HG03097 (cell line): ENCODE data around the gene DMXL1.
"Not testable (repeated sequence)": the region's sequence is repeated elsewhere in the genome, so short reads cannot be mapped to it uniquely, and the experiment has no call there.

Source experiments
- ATAC-seq: cut with Tn5 transposase; IDR thresholded peaks from one replicate; pipeline ENCODE4 v1.9.1; 2021; ENCODE audit not compliant: unreplicated experiment, low FRiP score

DMXL1 gene

DNA sequence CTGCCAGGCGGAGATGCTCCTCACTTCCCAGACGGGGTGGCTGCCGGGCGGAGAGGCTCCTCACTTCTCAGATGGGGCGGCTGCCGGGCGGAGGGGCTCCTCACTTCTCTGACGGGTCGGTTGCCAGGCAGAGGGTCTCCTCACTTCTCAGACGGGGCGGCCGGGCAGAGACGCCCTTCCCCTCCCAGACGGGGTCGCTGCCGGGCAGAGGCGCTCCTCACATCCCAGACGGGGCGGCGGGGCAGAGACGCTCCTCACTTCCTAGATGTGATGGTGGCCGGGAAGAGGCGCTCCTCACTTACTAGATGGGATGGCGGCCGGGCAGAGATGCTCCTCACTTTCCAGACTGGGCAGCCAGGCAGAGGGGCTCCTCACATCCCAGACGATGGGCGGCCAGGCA, 51.6 kb downstream of the DMXL1 start:
- ATAC-seq, result not testable (repeated sequence)

DNA sequence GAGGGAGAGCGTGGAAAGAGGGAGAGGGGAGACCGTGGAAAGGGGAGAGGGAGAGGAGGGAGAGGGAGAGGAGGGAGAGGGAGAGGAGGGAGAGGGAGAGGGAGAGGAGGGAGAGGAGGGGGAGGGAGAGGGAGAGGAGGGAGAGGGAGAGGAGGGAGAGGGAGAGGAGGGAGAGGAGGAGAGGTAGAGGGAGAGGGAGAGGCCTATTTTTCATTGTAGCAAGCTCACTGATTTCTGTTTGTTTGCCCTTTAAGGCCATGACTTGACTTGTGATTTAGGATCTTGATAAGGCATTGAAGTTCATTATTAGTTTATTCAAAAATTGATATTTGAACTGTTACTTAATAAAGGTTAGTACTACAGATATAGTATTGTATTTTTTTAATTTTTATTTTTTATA, 52.4 kb downstream of the DMXL1 start:
- no peak for ATAC-seq

DNA sequence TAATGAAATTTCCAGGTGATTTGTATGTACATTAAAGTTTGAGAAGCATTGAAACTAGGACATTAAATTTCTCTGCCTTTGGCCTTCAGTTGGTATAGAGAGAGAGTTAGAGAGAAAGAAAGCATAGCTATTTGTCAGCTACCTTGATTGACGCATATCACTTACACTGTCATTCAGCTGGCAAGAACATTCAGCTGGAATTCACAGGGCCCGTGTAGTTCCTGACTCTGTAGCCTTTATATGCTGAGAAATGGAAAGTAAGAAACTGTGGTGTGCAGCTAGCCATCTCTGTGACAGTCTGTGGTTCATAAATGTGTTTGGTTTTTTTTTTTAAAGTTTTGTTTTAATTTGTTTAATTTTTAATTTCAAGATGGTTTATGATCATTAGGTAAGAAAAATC, 58.9 kb downstream of the DMXL1 start:
- ATAC-seq, result no peak

DNA sequence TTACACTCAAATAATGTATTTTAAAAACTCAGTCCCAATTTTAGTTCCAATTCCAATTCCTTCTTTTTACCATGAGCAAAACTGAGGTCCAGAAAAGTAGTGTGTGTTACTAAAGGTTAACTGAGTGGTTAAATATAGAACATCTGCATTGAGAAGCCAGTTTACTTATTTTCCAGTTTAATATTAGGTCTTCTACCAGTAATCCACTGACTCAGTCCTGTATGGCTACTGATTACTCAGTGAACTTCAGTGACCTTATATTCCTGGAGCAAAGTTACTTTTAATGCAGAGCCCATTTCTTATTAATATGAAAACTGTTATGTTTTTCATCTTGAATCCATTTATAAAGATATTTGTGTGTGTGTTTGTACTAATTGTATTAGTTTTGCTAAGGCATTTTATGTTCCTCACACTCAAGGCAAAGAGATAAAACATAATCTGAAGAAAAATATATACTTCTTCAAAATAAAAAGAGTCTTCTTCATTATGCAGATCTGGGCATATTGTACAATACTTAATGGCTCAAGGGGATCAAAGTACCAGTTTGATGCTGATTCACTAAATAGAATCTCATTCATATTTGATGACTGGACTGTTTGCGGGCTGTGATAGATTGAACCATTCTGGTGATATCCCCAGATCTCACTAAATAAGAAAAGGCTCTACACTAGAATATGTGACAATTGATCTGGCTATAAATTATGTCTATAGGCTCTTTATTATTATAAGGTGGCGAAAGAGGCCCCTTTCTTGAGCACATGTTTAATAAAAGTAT, 60.8 kb downstream of the DMXL1 start:
- no peak for ATAC-seq

DNA sequence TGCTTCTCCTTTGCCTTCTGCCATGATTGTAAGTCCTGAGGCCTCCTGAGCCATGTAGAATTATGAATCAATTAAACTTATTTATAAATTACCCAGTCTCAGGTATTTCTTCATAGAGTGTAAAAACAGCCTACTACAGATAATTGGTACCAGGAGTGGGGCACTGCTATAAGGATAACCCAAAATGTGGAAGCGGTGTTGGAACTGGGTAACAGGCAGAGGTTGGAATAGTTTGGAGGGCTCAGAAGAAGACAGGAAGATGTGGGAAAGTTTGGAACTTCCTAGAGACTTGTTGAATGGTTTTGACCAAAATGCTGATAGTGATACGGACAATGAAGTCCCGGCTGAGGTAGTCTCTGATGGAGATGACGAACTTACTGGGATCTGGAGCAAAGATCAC, 64.9 kb downstream of the DMXL1 start:
- ATAC-seq, result not testable (repeated sequence)

DNA sequence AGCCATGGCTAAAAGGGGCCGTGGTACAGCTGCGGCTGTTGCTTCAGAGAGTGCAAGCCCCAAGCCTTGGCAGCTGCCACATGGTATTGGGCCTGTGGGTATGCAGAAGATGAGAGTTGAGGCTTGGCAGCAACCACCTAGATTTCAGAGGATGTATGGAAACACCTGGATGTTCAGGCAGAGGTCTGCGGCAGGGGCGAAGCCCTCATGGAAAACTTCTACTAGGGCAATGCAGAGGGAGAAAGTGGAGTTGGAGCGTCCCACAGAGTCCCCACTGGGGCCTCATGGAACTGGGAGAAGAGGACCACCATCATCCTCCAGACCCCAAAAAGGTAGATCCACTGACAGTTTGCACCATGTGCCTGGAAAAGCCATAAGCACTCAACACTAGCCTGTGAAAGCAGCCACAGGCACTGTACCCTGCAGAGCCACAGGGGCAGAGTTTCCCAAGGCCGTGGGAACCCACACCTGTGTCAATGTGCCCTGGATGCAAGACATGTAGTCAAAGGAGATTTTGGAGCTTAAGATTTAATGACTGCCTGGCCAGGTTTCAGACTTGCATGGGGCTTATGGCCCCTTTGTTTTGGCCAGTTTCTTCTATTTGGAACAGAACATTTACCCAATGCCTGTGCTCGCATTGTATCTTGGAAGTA, 65.9 kb downstream of the DMXL1 start:
- no peak for ATAC-seq

DNA sequence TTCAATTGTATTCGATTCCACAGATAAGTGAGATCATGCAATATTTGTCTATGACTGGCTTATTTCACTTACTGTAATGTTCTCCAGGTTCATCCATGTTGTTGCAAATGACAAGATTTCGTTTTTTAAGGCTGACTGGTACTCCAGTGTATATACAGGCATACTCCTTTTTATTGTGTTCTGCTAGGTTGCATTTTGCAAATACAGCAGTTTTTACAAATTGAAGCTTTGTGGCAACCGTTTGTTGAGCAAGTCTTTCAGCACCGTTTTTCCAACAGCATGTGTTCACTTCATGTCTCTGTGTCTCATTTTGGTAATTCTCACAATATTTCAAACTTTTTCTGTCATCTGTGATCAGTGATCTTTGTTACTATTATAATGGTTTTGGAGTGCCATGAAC, 82.7 kb downstream of the DMXL1 start:
- ATAC-seq, result no peak

DNA sequence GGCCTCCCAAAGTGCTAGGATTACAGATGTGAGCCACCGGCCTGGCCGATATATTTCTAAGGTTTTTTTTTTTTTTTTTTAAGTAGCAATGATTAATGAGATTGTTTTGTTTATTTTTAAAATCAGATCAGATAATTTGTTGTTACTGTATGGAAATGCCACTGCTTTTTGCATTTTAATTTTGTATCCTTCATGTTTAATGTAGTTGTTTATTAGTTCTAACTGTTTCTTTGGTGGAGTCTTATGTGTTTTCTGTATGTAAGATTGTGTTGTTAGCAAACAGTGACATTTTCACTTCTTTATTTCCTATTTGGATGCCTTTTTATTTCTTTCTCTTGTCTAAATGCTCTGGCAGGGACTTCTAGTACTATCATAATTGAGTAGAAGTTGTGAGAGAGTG, 87.3 kb downstream of the DMXL1 start:
- ATAC-seq, result no peak

DNA sequence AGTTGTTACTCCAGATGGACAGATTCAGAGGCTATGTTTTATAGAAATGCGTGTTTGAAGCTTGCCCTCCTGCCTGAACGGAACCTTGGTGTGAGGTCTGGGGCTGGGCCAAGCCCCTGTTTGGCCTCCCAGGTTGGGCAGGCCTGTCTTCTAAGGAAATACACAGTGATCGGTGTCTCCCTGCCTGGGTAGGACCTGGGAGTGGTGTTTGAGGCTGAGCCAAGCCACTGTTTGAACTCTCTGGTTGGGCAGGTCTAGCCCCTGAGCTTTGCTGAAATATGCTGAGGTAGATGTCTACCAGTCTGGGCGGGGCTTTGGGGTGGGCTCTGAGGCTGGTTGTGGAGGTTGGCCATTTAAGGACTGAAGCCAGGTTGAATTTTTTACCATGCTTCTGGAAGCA, 90.5 kb downstream of the DMXL1 start:
- no peak for ATAC-seq

DNA sequence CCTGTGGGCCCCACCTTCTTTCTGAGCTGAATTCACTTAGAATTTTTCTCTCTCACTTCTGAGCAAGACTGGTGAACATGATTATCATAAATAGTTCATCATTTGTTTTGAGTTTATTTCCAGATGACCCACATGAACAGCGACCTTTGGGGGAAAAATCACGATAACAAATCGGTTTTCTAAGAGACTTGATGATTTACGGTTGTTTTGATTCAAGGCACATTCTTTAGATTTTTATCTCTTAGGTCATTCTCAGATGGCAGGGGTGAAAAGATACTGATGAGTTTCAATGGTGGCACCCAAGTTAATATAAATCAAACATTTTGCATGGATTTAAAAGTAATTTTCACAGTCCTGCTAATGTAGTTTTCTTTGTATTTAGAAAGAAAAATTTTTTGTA, 95.1 kb downstream of the DMXL1 start:
- no peak for ATAC-seq

DNA sequence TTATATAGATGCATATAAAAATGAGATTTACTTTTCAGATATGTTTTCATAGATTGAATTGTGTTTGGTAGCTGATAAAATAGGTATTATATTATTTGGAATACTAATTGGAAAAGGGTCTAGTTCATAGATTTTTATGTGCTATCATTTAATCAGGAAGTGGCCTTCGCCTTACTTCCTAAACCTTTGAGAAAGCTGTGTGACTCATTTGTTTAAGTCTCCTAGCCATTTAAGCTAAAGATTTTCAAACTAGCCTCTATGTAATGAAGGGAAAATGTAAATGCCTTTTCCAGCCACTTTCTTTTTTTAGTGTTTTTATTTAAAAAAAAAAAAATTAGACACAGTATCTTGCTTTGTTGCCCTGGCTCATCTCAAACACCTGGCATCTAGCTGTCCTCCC, 97.5 kb downstream of the DMXL1 start:
- ATAC-seq, result no peak

DNA sequence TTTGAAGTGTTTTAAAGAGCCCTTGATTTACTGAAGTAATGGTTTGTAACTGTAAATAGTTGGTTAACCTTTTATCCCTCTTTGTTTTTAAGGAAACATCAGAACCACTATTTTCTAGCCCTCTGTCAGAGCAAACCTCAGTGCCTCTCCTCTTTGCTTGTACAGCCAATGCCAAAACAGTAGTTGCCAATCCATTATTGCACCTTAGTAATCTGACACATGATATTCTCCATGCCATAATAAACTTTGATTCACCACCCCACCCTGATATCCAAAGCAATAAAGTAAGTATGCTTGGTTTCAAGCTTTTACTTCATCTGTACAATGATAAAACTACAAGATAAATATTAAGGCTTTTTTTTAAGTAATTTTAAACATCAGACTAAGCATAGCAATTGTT, 100.8 kb downstream of the DMXL1 start:
- no peak for ATAC-seq

DNA sequence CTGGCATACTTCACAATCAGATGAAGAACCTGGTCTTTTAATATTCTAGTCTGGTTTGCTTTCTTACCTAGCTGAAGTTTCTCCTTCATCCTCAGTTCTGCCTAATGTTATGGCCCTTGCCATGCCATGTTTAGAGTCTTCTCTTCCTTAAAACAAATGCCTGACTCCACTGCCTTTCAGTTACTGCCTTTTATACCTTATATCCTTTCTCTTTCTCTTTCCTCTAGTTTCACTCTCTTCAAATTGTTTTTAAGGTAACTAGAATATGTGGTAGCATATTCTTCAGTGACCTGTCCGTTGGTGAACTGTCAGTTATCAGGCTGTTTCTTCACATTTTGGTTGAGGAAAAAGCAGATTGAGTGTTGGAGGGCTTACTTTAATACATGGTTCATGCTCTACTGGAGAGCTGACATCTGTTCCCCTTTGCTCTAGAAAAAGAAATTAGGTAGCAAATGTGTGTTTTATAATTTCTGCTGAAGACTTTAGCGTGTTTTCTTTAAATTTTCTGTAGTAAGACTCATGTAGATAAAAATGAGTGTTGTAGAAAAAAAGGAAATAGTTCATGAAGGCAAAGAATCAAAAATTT, 103.8 kb downstream of the DMXL1 start:
- ATAC-seq, result no peak

DNA sequence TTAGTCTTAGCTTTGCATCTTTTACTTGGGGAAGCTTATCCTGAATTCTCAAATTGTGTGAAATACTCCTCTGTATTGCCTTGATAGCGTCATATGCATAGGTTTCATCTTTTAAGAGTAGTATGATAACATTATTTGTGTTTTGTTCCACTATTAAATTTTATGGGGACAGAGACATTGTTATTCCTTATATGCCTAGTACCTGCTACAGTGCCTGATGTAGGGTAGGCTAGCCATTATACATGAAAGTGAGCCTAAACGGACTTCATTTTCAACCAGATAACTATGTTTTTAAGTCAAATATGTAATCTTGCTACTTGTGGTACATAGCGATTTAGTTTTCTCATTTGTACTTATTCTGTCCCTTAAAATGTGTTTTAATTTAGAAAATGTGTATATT, 105.9 kb downstream of the DMXL1 start:
- no peak for ATAC-seq

DNA sequence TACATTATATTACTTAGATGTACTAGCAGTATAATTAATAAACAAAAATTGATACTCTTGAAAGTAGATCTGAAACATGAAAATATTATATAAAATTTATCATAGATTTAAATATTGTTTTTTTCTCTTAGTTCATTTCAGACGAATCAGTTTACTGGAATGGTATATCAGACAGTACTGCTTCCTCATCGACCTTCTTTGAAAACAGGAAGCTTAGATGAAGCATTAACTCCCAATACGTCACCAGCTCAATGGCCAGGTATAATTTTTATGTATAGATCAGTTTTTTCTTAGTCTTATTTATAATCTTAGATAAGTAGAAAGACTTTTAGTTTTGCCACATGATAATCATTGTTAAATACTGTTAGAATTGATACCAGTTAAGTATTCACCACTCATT, 106.3 kb downstream of the DMXL1 start:
- ATAC-seq, result no peak

DNA sequence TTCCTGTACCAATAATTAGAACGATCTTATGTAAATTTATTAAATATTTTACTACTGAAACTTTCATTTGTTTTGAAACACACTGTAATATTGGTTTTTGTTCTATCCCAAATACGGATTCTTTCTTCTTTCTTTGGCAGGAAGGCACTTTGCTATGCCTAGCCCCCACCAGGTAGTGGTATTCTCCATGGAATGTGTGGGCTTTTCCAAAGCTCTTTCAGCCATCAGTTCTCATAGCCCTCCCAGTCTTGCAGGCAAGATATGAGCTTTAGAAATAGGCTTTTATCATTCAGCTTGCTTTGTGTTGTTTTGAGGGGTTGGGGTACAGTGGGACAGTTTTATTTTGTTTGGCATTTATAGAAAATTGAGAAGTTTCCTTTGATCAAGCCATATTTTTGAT, 107.5 kb downstream of the DMXL1 start:
- ATAC-seq, result no peak

DNA sequence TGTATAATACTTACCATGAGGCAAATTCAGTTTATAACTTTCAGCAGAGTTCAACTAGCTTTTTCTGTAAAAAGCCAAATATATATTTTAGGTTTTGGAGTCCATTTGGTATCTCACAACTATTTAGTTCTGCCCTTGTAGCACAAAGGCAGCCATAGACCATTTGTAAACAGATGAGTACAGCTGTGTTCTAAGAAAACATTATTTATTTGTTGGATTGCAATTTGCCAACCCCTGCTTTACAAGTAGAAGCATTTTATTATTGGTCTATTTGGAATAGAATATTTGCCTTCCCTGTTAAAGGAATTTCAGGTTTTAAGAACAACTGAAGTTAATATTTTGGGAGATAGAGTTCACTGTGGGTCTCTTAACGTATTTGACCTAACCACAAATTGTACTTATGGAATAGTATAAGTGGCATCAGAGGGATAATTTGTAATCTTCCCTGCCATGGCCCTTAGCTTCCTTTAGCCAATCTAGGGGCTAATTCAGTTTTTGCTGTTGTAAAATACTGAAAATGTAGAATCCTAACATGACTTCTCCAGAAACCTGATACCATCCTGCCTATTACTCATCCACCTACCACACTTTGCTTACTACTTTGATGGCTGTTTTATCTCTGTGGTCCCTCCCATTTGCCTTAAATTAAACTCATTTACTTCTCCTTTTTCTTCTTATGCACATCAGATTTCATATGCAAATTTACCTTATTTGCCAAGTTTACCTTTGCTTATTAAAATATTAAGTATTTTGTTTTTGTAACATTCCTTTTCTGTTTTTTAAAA, 109.2 kb downstream of the DMXL1 start:
- no peak for ATAC-seq

DNA sequence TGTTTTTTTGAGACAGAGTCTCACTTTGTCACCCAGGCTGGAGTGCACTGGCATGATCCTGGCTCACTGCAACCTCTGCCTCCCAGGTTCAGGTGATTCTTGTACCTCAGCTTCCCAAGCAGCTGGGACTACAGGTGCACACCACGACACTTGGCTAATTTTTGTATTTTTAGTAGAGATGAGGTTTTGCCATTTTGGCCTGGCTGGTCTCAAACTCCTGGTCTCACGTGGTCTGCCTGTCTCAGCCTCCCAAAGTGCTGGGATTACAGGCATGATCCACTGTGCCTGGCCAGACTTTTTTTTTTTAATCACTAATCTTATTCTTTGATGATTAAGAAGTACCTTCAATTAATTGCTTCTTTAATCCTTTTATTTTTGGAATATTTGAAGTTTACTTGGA, 114.6 kb downstream of the DMXL1 start:
- not testable (repeated sequence) for ATAC-seq

DNA sequence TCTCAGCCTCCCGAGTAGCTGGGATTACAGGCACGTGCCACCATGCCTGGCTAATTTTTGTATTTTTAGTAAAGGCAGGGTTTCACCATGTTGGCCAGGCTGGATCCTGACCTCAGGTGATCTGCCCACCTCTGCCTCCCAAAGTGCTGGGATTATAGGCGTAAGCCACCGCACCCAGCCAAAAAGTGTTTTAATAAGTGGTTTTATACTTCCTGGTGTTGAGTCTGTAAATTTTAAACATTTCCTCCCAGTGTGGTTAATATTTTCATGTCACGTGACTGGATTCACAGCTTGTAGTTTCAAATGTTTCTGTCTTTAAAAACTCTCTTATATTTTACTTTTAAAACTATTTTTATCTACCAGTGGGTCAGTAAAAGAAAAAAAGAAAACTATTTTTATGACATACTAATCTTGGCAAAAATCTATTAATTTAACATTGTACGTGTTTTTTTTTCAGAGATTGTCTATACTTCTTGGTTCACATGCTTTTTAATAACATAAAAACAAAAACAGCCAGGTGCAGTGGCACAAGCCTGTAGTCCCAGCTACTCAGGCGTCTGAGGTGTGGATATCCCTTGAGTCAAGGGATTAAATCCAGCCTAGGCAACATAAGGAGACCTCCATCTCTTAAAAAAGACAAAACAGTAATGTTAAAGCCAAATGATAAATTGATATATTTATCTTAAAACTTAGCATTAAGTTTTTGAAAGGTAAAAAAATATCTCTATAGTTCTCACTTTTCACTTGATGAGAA, 117.1 kb downstream of the DMXL1 start:
- no peak for ATAC-seq

DNA sequence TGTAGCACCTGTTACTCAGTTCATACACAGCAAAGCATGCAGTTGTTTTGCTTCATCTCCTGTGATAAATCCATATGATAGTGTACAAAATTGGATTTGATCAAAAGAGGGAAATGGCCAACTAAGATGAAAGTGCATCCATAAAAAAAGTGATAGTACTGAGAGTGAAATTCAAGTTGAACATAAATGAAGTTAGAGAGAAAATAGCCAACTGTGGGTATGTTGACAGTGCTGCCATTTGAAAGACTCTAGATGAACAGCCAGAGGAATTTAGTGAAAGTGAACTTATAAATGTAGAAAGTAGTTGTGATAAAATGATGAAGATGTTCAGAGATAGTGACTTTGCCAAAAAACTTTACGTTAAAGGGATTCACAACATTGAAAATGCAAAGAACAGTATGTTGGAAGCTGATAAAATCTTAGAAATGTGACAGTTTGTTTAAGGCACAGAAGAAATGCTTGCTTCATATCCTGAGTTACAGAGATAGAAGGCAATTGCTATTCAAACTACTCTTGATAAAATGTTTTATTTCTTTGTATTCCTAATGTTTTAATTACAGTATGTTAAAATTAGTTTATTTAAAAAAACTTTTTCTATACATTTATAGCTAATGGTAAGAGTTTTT, 119.7 kb downstream of the DMXL1 start:
- ATAC-seq, result no peak
